TTC549 (cell line): ENCODE results near the gene RTN4RL2.

ENCODE experiments used
- FAIRE-seq: peaks from 2 replicates; lab custom pipeline; 2012; peaks lifted over from hg19 to GRCh38; lab: Jason Lieb, UNC

RTN4RL2 gene

DNA sequence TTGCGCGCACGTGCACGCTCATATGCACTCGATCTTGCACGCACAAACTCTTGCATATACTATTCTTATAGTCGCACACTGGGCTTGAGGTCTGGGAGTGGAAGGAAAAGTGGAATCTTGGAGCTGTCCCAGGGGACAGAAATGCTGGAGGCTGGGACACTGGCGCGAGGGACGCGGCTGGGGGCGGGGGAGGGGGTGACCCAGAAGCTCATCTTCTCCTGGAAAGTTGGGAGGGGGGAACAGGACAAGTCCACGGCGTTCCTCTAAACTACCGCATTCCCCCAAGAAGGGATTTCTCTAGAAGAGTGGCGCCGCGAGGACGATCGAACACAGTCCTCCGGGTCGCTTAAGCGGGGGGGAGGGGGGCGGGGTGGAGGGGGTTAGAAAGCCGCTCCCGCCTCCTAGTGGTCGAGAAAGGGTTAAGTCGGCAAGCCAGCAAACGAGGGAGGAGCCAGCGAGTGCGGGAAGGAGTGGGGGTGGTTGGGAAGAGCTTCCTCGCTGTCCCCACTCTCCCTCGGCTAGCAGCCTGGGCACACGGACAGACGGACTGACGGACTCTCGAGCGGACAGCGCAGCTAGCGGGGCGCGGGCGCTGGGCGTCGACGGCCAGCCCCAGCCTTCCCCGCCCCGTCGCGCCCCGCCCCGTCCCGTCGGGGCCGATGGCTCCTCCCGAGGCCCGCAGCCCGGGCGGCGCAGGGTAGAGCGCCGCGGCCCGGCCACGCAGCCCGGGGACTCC is at the start of gene RTN4RL2:
Gene RTN4RL2 (plus strand): TSS at position 507 of the 736 bp plus-strand sequence. CDS start 338 bp downstream, outside the sequence.
- FAIRE-seq, result no peak

- no peak for FAIRE-seq
Measured at GRCh38 chr11:57413681-57414080, 46.6 kb upstream of the RTN4RL2 start.

DNA sequence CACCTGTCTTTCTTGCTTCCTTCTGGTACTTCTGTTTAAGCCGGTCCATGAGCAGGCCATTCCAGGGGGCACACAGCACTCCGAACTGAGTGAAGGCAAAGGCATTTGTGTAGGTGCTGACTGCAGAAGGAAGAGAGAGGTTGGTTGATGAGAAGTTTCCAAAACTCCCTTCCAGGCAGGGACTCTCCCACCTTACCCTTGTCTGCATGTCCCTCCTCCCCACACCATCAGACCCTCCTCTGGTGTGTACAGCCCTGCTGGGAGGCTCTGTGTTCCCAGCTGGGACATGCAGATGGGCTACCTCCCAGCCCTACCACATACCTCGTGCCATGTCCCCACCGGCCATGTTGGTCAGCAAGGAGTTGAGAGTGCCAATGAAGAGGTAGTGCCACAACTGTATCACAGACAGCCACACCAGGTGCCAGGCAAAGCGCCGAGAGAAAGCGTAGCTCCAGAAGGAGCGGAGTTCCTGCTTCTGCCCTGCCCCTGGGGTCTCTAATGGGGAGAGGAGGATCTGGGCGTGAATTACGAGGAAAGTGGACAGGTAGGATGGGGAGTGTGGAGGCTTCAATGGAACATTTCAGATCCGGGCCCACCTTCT is 45.6 kb upstream of the RTN4RL2 start:
- FAIRE-seq, result no peak

DNA sequence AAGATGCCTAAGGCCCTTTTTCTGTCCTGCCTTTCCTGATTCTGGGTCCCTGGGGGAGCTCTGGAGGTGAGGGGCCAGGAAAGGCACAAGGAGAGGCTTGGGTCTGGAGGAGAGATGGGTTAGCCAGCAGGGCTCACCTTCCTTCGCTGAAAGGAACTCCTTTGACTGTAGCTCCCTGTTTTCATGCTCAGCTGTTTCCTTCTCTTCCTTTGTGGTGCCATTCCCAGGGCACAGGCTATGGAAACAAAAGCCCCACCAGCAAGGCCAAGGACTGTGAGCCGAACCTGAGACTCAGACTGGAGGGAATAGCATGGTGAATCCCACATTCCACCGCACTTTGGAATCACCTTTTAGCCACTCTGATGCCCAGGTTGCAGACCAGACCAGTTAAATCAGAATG is 43.9 kb upstream of the RTN4RL2 start:
- no peak for FAIRE-seq

GRCh38 chr11:57417056-57417455 is 43.3 kb upstream of the RTN4RL2 start:
- FAIRE-seq, result no peak

- FAIRE-seq, result no peak
Measured at GRCh38 chr11:57418131-57418530, 42.2 kb upstream of the RTN4RL2 start.

DNA sequence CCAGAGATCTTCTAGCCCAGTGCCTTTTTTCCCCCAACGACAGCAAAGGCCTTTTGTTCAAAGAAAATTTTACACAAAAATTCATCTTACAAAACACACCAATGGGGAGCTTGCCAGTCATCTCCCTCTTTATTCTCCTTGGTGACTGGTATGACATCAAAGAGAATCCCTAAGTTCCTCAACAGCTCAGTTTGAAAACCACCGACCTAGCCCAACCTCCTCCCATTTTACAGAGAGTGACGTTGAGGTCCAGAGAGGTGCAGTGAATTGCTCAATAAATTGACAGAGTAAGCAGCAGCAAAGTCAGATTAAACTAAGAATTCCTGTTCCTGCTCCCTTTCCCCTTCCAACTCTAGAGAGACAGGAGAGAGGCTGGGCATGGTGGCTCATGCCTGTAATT is 41.2 kb upstream of the RTN4RL2 start:
- FAIRE-seq, result no peak

GRCh38 chr11:57421066-57421465 is 39.3 kb upstream of the RTN4RL2 start:
- no peak for FAIRE-seq

GRCh38 chr11:57421805-57422204 is 38.5 kb upstream of the RTN4RL2 start:
- FAIRE-seq, result no peak

DNA sequence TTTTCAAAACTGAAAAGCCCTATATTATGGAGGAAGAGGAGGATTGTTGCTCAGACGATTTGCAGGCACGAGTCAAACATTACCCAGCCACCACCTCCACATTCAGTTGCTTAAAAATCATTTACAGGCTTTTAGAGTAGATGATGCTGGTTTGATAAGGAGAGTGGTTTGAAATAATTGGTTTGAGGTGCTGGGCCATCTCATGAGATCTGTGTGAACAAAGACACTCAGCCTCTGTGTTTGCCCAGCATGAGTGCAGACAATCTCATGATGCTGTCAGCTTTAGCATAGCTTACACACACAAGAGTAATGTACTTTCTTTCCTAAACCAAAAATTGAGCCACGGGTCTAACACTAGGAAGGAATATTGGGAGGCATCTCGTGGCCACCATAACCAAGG is 37.7 kb upstream of the RTN4RL2 start:
- no peak for FAIRE-seq

- no peak for FAIRE-seq
Measured at GRCh38 chr11:57424137-57424791, 36.1 kb upstream of the RTN4RL2 start.

DNA sequence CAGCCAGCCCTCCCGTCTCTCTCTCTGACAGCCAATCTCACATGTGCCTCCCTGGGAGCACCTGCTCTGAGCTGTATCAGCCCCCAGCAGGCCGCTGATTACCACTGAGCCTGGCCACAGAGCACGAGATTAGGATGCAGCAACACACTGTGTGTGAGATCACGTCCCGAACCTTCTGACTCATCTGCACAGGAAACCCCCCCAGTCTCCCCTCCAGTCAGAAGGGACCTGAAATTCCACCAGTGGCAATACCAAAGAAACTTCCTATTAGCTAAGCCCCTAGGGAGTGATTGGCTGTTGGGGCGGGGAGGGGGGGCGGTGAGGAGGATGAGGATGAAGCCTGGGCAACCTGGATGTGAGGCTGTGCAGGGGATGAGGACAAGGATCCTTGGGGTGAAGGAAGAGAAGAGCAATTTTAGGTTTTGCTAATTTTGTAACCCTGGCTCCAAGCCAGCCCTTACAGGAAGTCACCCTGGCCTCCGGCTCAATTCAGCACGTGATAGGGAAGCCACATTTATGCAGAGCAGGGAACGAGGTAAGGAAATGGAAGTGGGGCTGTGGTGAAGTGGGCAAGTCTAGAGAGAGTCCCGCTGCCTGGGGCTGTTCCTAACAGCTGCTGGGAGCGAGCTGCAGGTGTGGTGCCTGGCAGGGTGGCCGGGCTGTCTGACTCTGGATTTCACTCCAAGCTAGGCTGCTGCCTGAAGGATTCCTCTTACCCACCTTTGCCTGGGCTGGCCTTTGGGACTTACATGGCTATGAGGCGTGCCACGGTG is 35.4 kb upstream of the RTN4RL2 start:
- FAIRE-seq, result no peak

DNA sequence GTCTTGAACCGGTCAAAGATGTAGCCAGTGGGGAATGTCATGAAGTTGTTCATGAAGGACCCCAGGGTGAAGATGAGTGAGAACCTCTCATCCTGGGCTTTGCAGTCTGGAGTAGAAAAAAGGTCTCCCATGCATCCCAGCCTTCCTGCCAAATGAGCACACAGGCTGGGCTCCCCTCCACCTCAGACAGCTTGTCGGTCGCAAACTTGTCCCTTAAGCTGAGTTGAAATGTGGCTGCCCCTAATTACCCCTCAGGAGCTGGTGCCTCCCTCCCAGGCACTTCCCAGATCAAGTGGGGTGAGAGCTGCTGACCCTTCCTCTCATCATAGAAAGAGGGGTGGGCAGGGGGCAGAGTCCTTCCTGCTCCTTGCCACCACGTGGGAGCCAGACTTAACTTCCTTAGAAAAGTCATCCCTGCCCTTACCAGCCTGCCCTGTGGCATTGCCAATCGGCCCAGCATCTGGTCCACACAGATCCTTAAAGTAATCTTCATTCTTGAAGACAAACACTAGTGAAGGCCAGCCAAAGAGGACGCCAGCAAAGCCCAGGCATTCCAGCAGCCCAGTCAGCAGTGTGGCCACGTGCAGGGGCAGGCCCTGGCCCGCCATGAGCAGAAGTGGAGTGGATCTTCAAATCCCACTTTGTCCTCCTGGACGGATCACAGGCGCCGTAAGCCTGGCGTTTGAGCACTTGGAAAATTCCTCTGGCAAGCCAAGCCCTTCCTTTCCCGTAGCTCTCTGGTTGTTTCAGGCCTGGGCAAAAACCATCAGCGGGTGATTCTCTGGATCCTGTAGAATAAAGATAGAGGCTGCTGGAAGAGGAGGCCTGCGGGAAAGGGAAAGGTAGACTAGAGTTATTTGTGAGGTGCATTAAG is 34.5 kb upstream of the RTN4RL2 start:
- FAIRE-seq, result no peak

DNA sequence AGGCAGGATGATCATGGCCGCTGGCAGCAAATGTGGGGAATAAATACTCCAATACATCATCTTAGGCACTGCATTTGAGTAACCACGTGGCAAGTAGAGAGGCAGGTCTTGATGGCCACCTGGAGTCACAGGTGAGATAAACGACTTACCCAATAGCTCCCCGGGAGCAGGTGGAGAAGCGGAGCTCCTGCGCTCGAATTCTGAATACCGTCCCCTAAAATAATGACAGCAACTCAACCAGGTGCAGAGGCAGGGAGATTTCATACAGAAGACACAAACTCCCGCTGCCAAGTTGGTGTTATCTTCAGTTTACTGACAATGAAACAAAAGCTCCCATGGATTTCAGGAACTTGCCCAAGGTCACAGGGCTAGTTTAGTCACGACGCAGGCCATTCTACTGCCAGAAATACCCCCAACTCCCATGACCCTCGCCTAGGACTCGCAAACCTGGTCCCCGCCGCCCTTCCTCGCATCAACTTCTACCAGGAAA is 33.8 kb upstream of the RTN4RL2 start:
- no peak for FAIRE-seq

DNA sequence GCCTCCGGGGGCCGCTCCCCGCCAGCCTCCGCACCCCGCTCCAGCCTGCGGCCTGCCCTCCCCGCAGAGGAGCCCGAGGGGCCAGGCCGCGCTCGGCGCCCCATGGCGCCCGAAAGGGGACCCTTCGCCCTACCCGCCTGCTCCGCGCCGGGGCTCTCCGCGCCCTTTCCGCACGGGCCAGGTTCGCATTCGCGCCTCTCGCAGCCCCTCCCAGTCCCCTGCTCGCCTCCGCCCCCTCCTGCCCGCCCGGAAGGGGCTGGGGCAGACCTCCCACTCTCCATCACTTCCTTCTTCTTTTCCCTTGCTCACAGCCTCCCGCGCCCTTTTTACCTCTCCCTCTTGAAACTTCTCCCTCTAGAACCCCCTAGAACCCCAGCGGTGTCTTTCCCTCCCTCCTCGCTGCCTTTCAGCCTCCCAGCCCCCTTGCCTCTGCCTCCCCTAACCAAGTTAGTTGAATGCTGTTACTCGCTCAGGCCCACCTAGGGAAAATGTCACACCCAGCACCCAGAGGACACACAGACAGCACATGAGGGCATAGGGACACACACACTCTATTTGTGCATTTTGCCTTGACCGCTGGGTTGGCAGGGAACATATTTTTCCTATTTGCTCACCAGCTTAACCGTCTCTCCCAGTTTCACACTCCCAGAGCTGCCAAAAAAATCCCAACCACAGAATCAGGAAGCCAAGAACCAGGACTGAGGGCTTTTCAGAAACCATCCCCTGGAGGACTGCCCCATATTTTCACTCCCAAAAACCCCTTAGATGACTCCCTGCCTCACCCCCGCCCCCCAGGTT is 33.2 kb upstream of the RTN4RL2 start, which contains the start of gene SLC43A3:
Gene SLC43A3 (minus strand): TSS at position 193 of the 798 bp plus-strand sequence. CDS start 949 bp downstream, outside the sequence.
- no peak for FAIRE-seq

GRCh38 chr11:57427727-57428082 is 32.6 kb upstream of the RTN4RL2 start:
- FAIRE-seq, result no peak

- FAIRE-seq, result no peak
Measured at GRCh38 chr11:57428643-57429042, 31.7 kb upstream of the RTN4RL2 start.

- FAIRE-seq, result no peak
Measured at GRCh38 chr11:57429946-57430345, 30.4 kb upstream of the RTN4RL2 start.

GRCh38 chr11:57430952-57431351 is 29.4 kb upstream of the RTN4RL2 start:
- FAIRE-seq, result no peak

DNA sequence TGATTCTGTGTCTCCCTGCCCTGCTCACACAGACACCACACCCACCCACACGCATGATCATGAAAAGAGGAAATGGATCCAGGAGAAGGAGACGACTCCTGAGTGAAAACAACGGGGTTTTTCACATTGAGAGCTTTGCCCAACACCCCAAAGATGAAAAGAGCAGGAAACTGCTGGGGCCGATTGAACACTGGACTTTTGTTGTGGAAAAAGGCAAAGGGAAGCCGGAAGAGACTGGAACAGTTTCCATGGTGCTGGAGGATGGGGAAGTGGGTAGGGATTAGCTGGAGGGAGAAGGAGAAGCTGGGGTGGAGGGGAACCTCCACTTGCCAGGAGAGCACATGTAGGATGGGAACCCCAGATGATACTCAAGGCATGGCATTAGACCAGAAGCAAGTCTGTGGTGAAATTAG is 28.2 kb upstream of the RTN4RL2 start:
- no peak for FAIRE-seq

DNA sequence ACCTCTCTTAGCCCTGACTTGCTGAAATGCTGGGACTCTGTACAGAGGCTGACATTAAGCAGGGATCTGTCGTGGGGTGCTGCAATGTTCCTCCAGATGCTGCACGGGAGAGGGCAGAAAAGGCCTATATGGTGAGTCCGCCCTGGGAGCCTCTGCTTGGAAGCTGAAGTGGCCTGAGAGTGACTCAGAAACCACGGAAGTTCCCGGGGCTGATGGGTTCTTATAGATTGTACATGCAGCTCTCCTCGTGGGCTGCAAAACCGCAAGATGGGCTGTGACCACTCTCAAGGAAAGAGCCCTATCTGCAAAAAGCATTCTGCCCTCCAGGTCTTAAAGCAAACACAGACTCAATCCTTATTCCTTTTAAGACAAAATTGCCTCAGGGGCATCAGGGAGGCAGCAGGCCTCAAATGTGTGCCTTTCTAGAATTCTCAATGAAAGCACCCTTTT is 27.6 kb upstream of the RTN4RL2 start:
- FAIRE-seq, result no peak
